HepG2 (cell line): Measurements from ENCODE around the gene LRRC73. TPM values are rescaled to one million over a fixed set of nuclear protein-coding genes. Genes with fewer than 3 reads are reported as not detected.
A peak's percentile ranks its signal among the peaks of the same experiment; 100 is the strongest.

Experiments
- ATRX ChIP-seq: sonication (generic); formaldehyde crosslinking; IDR thresholded peaks from 2 replicates; pipeline ENCODE4 v1.4.0; 2020; ENCODE audit warnings: missing genetic modification reagents, borderline replicate concordance
- CHD4 ChIP-seq: fragments of 200-600 bp; sonication (generic); IDR thresholded peaks from 2 replicates; pipeline ENCODE4 v1.7.0; 2017; ENCODE audit warnings: mild to moderate bottlenecking, low read length, borderline replicate concordance
- E2F1 ChIP-seq: sonication (generic); formaldehyde crosslinking; IDR thresholded peaks from 2 replicates; pipeline ENCODE4 v1.5.0; 2020; ENCODE audit warnings: missing genetic modification reagents
- ELK4 ChIP-seq: sonication (generic); formaldehyde crosslinking; IDR thresholded peaks from 2 replicates; pipeline ENCODE4 v1.9.0; 2021; ENCODE audit warnings: missing genetic modification reagents, borderline replicate concordance
- ETV6 ChIP-seq: sonication (generic); formaldehyde crosslinking; conservative IDR thresholded peaks from 2 replicates; pipeline ENCODE4 v1.4.0; 2020; ENCODE audit warnings: missing genetic modification reagents
- FOSL1 ChIP-seq: sonication (generic); formaldehyde crosslinking; IDR thresholded peaks from 2 replicates; pipeline ENCODE4 v1.9.0; 2021; ENCODE audit warnings: missing genetic modification reagents, borderline replicate concordance
- FOXJ3 ChIP-seq: sonication (generic); formaldehyde crosslinking; IDR thresholded peaks from 2 replicates; pipeline ENCODE4 v1.4.0; 2020; ENCODE audit warnings: missing genetic modification reagents, mild to moderate bottlenecking, borderline replicate concordance
- GABPA ChIP-seq, 2 experiments: IDR thresholded peaks; 2 replicates each; pipeline ENCODE4 v1.6.1; 2011 to 2016; ENCODE audit warnings: low read depth in 2 of 2, low read length in 1 of 2, missing biosample characterization in 1 of 2, missing genetic modification characterization in 1 of 2
- GLMP ChIP-seq: sonication (generic); formaldehyde crosslinking; IDR thresholded peaks from 2 replicates; pipeline ENCODE4 v1.9.0; 2021; ENCODE audit warnings: missing genetic modification reagents, mild to moderate bottlenecking, borderline replicate concordance
- HNF4G ChIP-seq, 2 experiments: sonication (generic) in 1 of 2; formaldehyde crosslinking in 1 of 2; IDR thresholded peaks; 2 replicates each; pipeline versions ENCODE4 v1.4.0 to v1.6.1; 2011 to 2020; ENCODE audit warnings: borderline replicate concordance in 2 of 2, low read depth in 2 of 2, mild to moderate bottlenecking in 2 of 2, low read length in 1 of 2, missing genetic modification reagents in 1 of 2, moderate library complexity in 1 of 2
- IRF9 ChIP-seq: sonication (generic); formaldehyde crosslinking; IDR thresholded peaks from 2 replicates; pipeline ENCODE4 v1.8.0; 2022; ENCODE audit warnings: missing genetic modification reagents, mild to moderate bottlenecking, borderline replicate concordance
- NFKBIZ ChIP-seq: IDR thresholded peaks from 2 replicates; pipeline ENCODE4 v1.6.1; 2018; ENCODE audit warnings: missing genetic modification reagents, missing compliant biosample characterization
- NKX3-1 ChIP-seq: sonication (generic); formaldehyde crosslinking; IDR thresholded peaks from 2 replicates; pipeline ENCODE4 v1.5.0; 2020; ENCODE audit warnings: missing genetic modification reagents
- SIX1 ChIP-seq: sonication (generic); formaldehyde crosslinking; IDR thresholded peaks from 2 replicates; pipeline ENCODE4 v1.4.0; 2020; ENCODE audit warnings: missing genetic modification reagents, borderline replicate concordance
- ZFP36L2 ChIP-seq: sonication (generic); formaldehyde crosslinking; IDR thresholded peaks from 2 replicates; pipeline ENCODE4 v1.4.0; 2020; ENCODE audit warnings: missing genetic modification reagents
- ZNF12 ChIP-seq: sonication (generic); formaldehyde crosslinking; IDR thresholded peaks from 2 replicates; pipeline ENCODE4 v1.5.0; 2020; ENCODE audit warnings: missing genetic modification reagents
- ZNF224 ChIP-seq: sonication (generic); formaldehyde crosslinking; IDR thresholded peaks from 2 replicates; pipeline ENCODE4 v1.5.0; 2020; ENCODE audit warnings: mild to moderate bottlenecking, missing genetic modification reagents
- ZNF451 ChIP-seq: sonication (generic); formaldehyde crosslinking; IDR thresholded peaks from 2 replicates; pipeline ENCODE4 v1.5.0; 2020; ENCODE audit warnings: mild to moderate bottlenecking, missing genetic modification reagents
- ZNF607 ChIP-seq: sonication (generic); formaldehyde crosslinking; IDR thresholded peaks from 2 replicates; pipeline ENCODE4 v1.5.1; 2020; ENCODE audit warnings: missing genetic modification reagents, mild to moderate bottlenecking, borderline replicate concordance
- ZNF674 ChIP-seq: sonication (generic); formaldehyde crosslinking; IDR thresholded peaks from 2 replicates; pipeline ENCODE4 v1.5.0; 2020; ENCODE audit warnings: low read depth, mild to moderate bottlenecking, missing genetic modification reagents
- polyA plus RNA-seq, 8 experiments: library from polyadenylated mRNA; depleted of rRNA in 3 of 8; stranded (reverse) in 7 of 8; unstranded in 1 of 8; fragments of >200 nt; fragmentation: Illumina TruSeq in 4 of 8; extraction: Trizol in 4 of 8; gene quantifications; 2 replicates each; pipeline versions ENCODE4 v1.2.1 to v1.2.3, GENCODE V29; 2011 to 2016; ENCODE audit warnings: low read depth in 4 of 8, missing spikeins in 1 of 8, mixed read lengths in 1 of 8; ENCODE audit not compliant: insufficient read depth in 1 of 8
- total RNA-seq, 5 experiments: library from RNA; depleted of rRNA; stranded (reverse); fragments of >200 nt; fragmentation: Illumina TruSeq; extraction: Trizol; gene quantifications; 2 replicates each; pipeline ENCODE4 v1.2.3, GENCODE V29; 2016; ENCODE audit warnings: low read depth in 1 of 5

Gene LRRC73
- total and polyA plus RNA-seq, 2 of the 13 experiments (the other 11 are each of a cell fraction or from before 2014, with no cell fraction given): 0.11 to 0.12 TPM

GRCh38 chr6:43509142-43509983, 783 bp downstream of the LRRC73 start (continued):
- TF ChIP-seq ELK4 (no peak), ZFP36L2 (CRISPR knock-in tag) (no peak), ZNF607 (CRISPR knock-in tag) (no peak), FOSL1 (CRISPR knock-in tag) (no peak), ZNF12 (no peak), NFKBIZ (CRISPR knock-in tag) (no peak), GABPA (IDR thresholded peaks at IDR 0.05; ENCODE audit: low read depth, low read length) (no peak), GABPA (CRISPR knock-in tag; IDR thresholded peaks at IDR 0.05; ENCODE audit: low read depth) (no peak), ZNF674 (no peak), ZNF224 (CRISPR knock-in tag) (no peak), IRF9 (0 out of 2 replicates have a peak, but pooled peaks have one; percentile 30), SIX1 (no peak), ATRX (CRISPR knock-in tag) (no peak), NKX3-1 (no peak), E2F1 (CRISPR knock-in tag) (no peak), ETV6 (CRISPR knock-in tag) (peak; percentile 68; the same call in 1 of the 2 replicates), CHD4 (no peak), ZNF451 (peak; percentile 57), FOXJ3 (CRISPR knock-in tag) (no peak), HNF4G (IDR thresholded peaks at IDR 0.05; ENCODE audit: borderline replicate concordance, low read depth, low read length) (peak; percentile 53), HNF4G (CRISPR knock-in tag; IDR thresholded peaks at IDR 0.05; ENCODE audit: borderline replicate concordance, low read depth) (0 out of 2 replicates have a peak, but pooled peaks have one; percentile 54), GLMP (no peak)
